K562 (cell line): ENCODE results near the gene DSC1. TPM values are rescaled to one million over a fixed set of nuclear protein-coding genes. Genes with fewer than 3 reads are reported as not detected.

Experiments
- ASH1L ChIP-seq: fragments of 450-650 bp; IDR thresholded peaks from 2 replicates; pipeline ENCODE4 v1.6.1; 2018; ENCODE audit warnings: borderline replicate concordance, mild to moderate bottlenecking, low read depth; ENCODE audit not compliant: partially characterized antibody
- DEAF1 ChIP-seq: fragments of 450-650 bp; formaldehyde crosslinking; IDR thresholded peaks from 2 replicates; pipeline ENCODE4 v1.4.0; 2020; ENCODE audit warnings: mild to moderate bottlenecking, moderate library complexity
- E2F6 ChIP-seq, 2 experiments: IDR thresholded peaks; 2 replicates each; pipeline ENCODE4 v1.6.1; 2011; ENCODE audit warnings: borderline replicate concordance in 1 of 2, control low read depth in 1 of 2, low read depth in 1 of 2, low read length in 1 of 2, mild to moderate bottlenecking in 1 of 2, mixed read lengths in 1 of 2, moderate library complexity in 1 of 2; ENCODE audit not compliant: insufficient read depth in 1 of 2, insufficient read length in 1 of 2, poor library complexity in 1 of 2, severe bottlenecking in 1 of 2; ENCODE audit errors: extremely low read depth in 1 of 2
- E4F1 ChIP-seq: fragments of 250-450 bp; sonication (Bioruptor Pico); IDR thresholded peaks from 2 replicates; pipeline ENCODE4 v1.5.0; 2021; ENCODE audit warnings: mild to moderate bottlenecking, borderline replicate concordance
- ERF ChIP-seq: fragments of 450-650 bp; formaldehyde crosslinking; IDR thresholded peaks from 2 replicates; pipeline ENCODE4 v1.4.0; 2020; ENCODE audit warnings: mild to moderate bottlenecking, mixed read lengths
- FOXK2 ChIP-seq, 2 experiments: fragments of 450-650 bp; IDR thresholded peaks in 1 of 2; conservative IDR thresholded peaks in 1 of 2; 2 replicates each; pipeline ENCODE4 v1.6.1; 2016; ENCODE audit warnings: low read depth in 2 of 2, mild to moderate bottlenecking in 1 of 2
- HDGF ChIP-seq: fragments of 450-650 bp; IDR thresholded peaks from 2 replicates; pipeline ENCODE4 v1.6.1; 2016
- JUN ChIP-seq, 2 experiments: sonication (generic) in 1 of 2; formaldehyde crosslinking in 1 of 2; IDR thresholded peaks; 2 replicates each; pipeline versions ENCODE4 v1.6.1 to v1.8.0; 2012 to 2022; ENCODE audit warnings: borderline replicate concordance in 2 of 2, mild to moderate bottlenecking in 2 of 2, improper control_type of control experiment in 1 of 2, low read depth in 1 of 2, low read length in 1 of 2, missing genetic modification reagents in 1 of 2
- KDM2B ChIP-seq: fragments of 250-450 bp; sonication (Bioruptor Pico); IDR thresholded peaks from 2 replicates; pipeline ENCODE4 v1.8.0; 2021; ENCODE audit warnings: mild to moderate bottlenecking, moderate library complexity
- MAFF ChIP-seq: IDR thresholded peaks from 2 replicates; pipeline ENCODE4 v1.6.1; 2012; ENCODE audit warnings: low read length, improper control_type of control experiment
- MAFG ChIP-seq: fragments of 450-650 bp; conservative IDR thresholded peaks from 2 replicates; pipeline ENCODE4 v1.6.1; 2016; ENCODE audit warnings: missing genetic modification characterization, missing compliant biosample characterization
- SUPT5H ChIP-seq: fragments of 450-650 bp; IDR thresholded peaks from 2 replicates; pipeline ENCODE4 v1.6.1; 2016
- ZNF431 ChIP-seq: sonication (generic); formaldehyde crosslinking; IDR thresholded peaks from 2 replicates; pipeline ENCODE4 v1.8.0; 2022; ENCODE audit warnings: mild to moderate bottlenecking, missing genetic modification reagents
- ZNF449 ChIP-seq: fragments of 250-450 bp; sonication (Bioruptor Pico); IDR thresholded peaks from 2 replicates; pipeline ENCODE4 v1.8.0; 2022; ENCODE audit warnings: moderate library complexity, mild to moderate bottlenecking, inconsistent platforms
- polyA plus RNA-seq, 8 experiments: library from polyadenylated mRNA; depleted of rRNA in 4 of 8; stranded (reverse) in 5 of 8; unstranded in 3 of 8; fragments of >200 nt; fragmentation: Nextera tagmentation in 2 of 8; fragmentation: Illumina TruSeq in 1 of 8; extraction: Ambion mirVana in 2 of 8; extraction: Trizol in 1 of 8; gene quantifications; 2 replicates each; pipeline versions ENCODE4 v1.2.1 to v1.2.3, GENCODE V29; 2011 to 2014; ENCODE audit warnings: inconsistent platforms in 1 of 8, missing spikeins in 1 of 8
- total RNA-seq, 7 experiments: library from RNA; depleted of rRNA in 6 of 7; stranded (reverse); fragments of >200 nt in 6 of 7; fragmentation: Illumina TruSeq in 2 of 7; extraction: Trizol in 2 of 7; gene quantifications; 2 replicates each; pipeline versions ENCODE4 v1.2.1 to v1.2.3, GENCODE V29; 2011 to 2021; ENCODE audit warnings: low replicate concordance in 1 of 7

DSC1 gene
- total and polyA plus RNA-seq, 9 of the 15 experiments (the other 6 are each of a cell fraction or from before 2014, with no cell fraction given): 0.04 to 0.07 (median 0.05) TPM; not detected in 4

GRCh38 chr18:31101183-31102024 is 61.3 kb downstream of the DSC1 start (continued):
- TF ChIP-seq E4F1 (CRISPR knock-in tag): no peak
- no peak for TF ChIP-seq ZNF431 (CRISPR knock-in tag)
- 0 out of 2 replicates have a peak, but pooled peaks have one; percentile 9 for TF ChIP-seq JUN (IDR thresholded peaks at IDR 0.05; ENCODE audit: borderline replicate concordance, low read depth, low read length)
- TF ChIP-seq JUN (CRISPR knock-in tag; IDR thresholded peaks at IDR 0.05; ENCODE audit: borderline replicate concordance): no peak
- no peak for TF ChIP-seq ZNF449
- TF ChIP-seq MAFG (tag): no peak
- TF ChIP-seq KDM2B (CRISPR knock-in tag): 0 out of 2 replicates have a peak, but pooled peaks have one; percentile 29
- TF ChIP-seq HDGF: no peak
- TF ChIP-seq ERF (CRISPR knock-in tag): peak; percentile 25; the same call in 1 of the 2 replicates
- TF ChIP-seq ASH1L: no peak
- no peak for TF ChIP-seq FOXK2 (conservative IDR thresholded peaks at IDR 0.05 in 1 of 2, IDR thresholded peaks at IDR 0.05 in 1 of 2; ENCODE audit: low read depth in 2 of 2)
- peak; percentile 76 for TF ChIP-seq SUPT5H
- no peak for TF ChIP-seq MAFF
- peak in 1 of 2 experiments; percentile 45 for TF ChIP-seq E2F6 (IDR thresholded peaks at IDR 0.05; ENCODE audit: borderline replicate concordance in 1 of 2, extremely low read depth in 1 of 2, insufficient read depth in 1 of 2, insufficient read length in 1 of 2, low read depth in 1 of 2, low read length in 1 of 2, poor library complexity in 1 of 2, severe bottlenecking in 1 of 2)
- TF ChIP-seq DEAF1: no peak
